ENCODE results near the gene OXCT1. TPM values are rescaled to one million over a fixed set of nuclear protein-coding genes. Genes with fewer than 3 reads are reported as not detected.
"Not testable (repeated sequence)": the region's sequence is repeated elsewhere in the genome, so short reads cannot be mapped to it uniquely, and the experiment has no call there.

OXCT1 gene
- polyA plus RNA-seq, 4 donors = 49.3 to 64.1 (median 58.2) TPM

- DNase-seq (ENCODE audit: low read depth in 4 of 4, low spot score in 3 of 4) = no peak
Measured at GRCh38 chr5:41834506-41834905, 35.7 kb downstream of the OXCT1 start.

GRCh38 chr5:41832430-41832829, 37.8 kb downstream of the OXCT1 start:
- no peak for DNase-seq (ENCODE audit: low read depth in 4 of 4, low spot score in 3 of 4)

GRCh38 chr5:41831155-41831554, 39.1 kb downstream of the OXCT1 start:
- no peak for DNase-seq (ENCODE audit: low read depth in 4 of 4, low spot score in 3 of 4)

- no peak for DNase-seq (ENCODE audit: low read depth in 4 of 4, low spot score in 3 of 4)
Measured at GRCh38 chr5:41827792-41828191, 42.4 kb downstream of the OXCT1 start.

GRCh38 chr5:41822036-41822435, 48.2 kb downstream of the OXCT1 start:
- DNase-seq (ENCODE audit: low read depth in 4 of 4, low spot score in 3 of 4) = no peak

GRCh38 chr5:41821051-41821450, 49.2 kb downstream of the OXCT1 start:
- no peak for DNase-seq (ENCODE audit: low read depth in 4 of 4, low spot score in 3 of 4)

GRCh38 chr5:41820150-41820549, 50.1 kb downstream of the OXCT1 start:
- DNase-seq (ENCODE audit: low read depth in 4 of 4, low spot score in 3 of 4) = no peak

GRCh38 chr5:41817625-41818301, 52.5 kb downstream of the OXCT1 start:
- no peak for DNase-seq (ENCODE audit: low read depth in 4 of 4, low spot score in 3 of 4)

GRCh38 chr5:41815663-41816229, 54.5 kb downstream of the OXCT1 start:
- no peak for DNase-seq (ENCODE audit: low read depth in 4 of 4, low spot score in 3 of 4)

- DNase-seq (ENCODE audit: low read depth in 4 of 4, low spot score in 3 of 4) = no peak
Measured at GRCh38 chr5:41815261-41815660, 55.0 kb downstream of the OXCT1 start.

GRCh38 chr5:41814306-41814705, 55.9 kb downstream of the OXCT1 start:
- DNase-seq (ENCODE audit: low read depth in 4 of 4, low spot score in 3 of 4) = not testable (repeated sequence)

GRCh38 chr5:41812156-41812555, 58.1 kb downstream of the OXCT1 start:
- no peak for DNase-seq (ENCODE audit: low read depth in 4 of 4, low spot score in 3 of 4)

GRCh38 chr5:41809128-41809527, 61.1 kb downstream of the OXCT1 start:
- DNase-seq (ENCODE audit: low read depth in 4 of 4, low spot score in 3 of 4) = no peak

GRCh38 chr5:41808294-41808693, 61.9 kb downstream of the OXCT1 start:
- DNase-seq (ENCODE audit: low read depth in 4 of 4, low spot score in 3 of 4) = no peak

GRCh38 chr5:41797662-41798061, 72.6 kb downstream of the OXCT1 start:
- DNase-seq (ENCODE audit: low read depth in 4 of 4, low spot score in 3 of 4) = no peak

GRCh38 chr5:41796061-41796460, 74.2 kb downstream of the OXCT1 start:
- DNase-seq (ENCODE audit: low read depth in 4 of 4, low spot score in 3 of 4) = no peak

GRCh38 chr5:41795125-41795524, 75.1 kb downstream of the OXCT1 start:
- no peak for DNase-seq (ENCODE audit: low read depth in 4 of 4, low spot score in 3 of 4)

- DNase-seq (ENCODE audit: low read depth in 4 of 4, low spot score in 3 of 4) = no peak
Measured at GRCh38 chr5:41794471-41794870, 75.8 kb downstream of the OXCT1 start.

GRCh38 chr5:41793141-41793770, 77.0 kb downstream of the OXCT1 start:
- DNase-seq (ENCODE audit: low read depth in 4 of 4, low spot score in 3 of 4) = peak in 3 of 4 donors; percentile 23 to 58 (median 40)

GRCh38 chr5:41790038-41790776, 80.0 kb downstream of the OXCT1 start:
- no peak for DNase-seq (ENCODE audit: low read depth in 4 of 4, low spot score in 3 of 4)

- DNase-seq (ENCODE audit: low read depth in 4 of 4, low spot score in 3 of 4) = no peak
Measured at GRCh38 chr5:41789434-41789833, 80.8 kb downstream of the OXCT1 start.

Data from right renal pelvis (tissue), 4 donors.